ENCODE data around the gene PKP1.

PKP1 gene

GRCh38 chr1:201294876-201295275 is 11.6 kb downstream of the PKP1 start:
- H3K4me2 ChIP-seq: no peak overlapping the region
- no peak overlapping the region for H3K9ac ChIP-seq
- no peak overlapping the region for H3K4me3 ChIP-seq (IDR thresholded peaks at IDR 0.05; ENCODE audit: insufficient read depth, low read depth, low read length)
- H4K20me1 ChIP-seq (ENCODE audit: insufficient read depth): no peaks in the 10 kb centered on the region
- H3K27ac ChIP-seq: no peak overlapping the region
- no peak overlapping the region for H2AFZ ChIP-seq (ENCODE audit: low read depth)
- H3K4me1 ChIP-seq (ENCODE audit: low read depth, poor library complexity, severe bottlenecking): no peaks in the 10 kb centered on the region
- no peaks in the 10 kb centered on the region for H3K36me3 ChIP-seq (ENCODE audit: insufficient read depth)
- H3K27me3 ChIP-seq (ENCODE audit: insufficient read depth, low read depth): no peaks in the 10 kb centered on the region
- H3K79me2 ChIP-seq (ENCODE audit: insufficient read depth, low read depth): no peaks in the 10 kb centered on the region
- TF ChIP-seq CTCF (conservative IDR thresholded peaks at IDR 0.05; ENCODE audit: low read depth, low read length): no peak

- no peak overlapping the region for H2AFZ ChIP-seq (ENCODE audit: low read depth)
- no peak overlapping the region for H3K27ac ChIP-seq
- no peaks in the 10 kb centered on the region for H4K20me1 ChIP-seq (ENCODE audit: insufficient read depth)
- no peak overlapping the region for H3K9ac ChIP-seq
- H3K79me2 ChIP-seq (ENCODE audit: insufficient read depth, low read depth): no peaks in the 10 kb centered on the region
- H3K4me1 ChIP-seq (ENCODE audit: low read depth, poor library complexity, severe bottlenecking): no peaks in the 10 kb centered on the region
- no peaks in the 10 kb centered on the region for H3K36me3 ChIP-seq (ENCODE audit: insufficient read depth)
- H3K4me3 ChIP-seq (IDR thresholded peaks at IDR 0.05; ENCODE audit: insufficient read depth, low read depth, low read length): no peak overlapping the region
- no peaks in the 10 kb centered on the region for H3K27me3 ChIP-seq (ENCODE audit: insufficient read depth, low read depth)
- no peak overlapping the region for H3K4me2 ChIP-seq
- TF ChIP-seq CTCF (conservative IDR thresholded peaks at IDR 0.05; ENCODE audit: low read depth, low read length): no peak
Measured at GRCh38 chr1:201295346-201295745, 12.0 kb downstream of the PKP1 start.

GRCh38 chr1:201295861-201296260 is 12.6 kb downstream of the PKP1 start:
- H3K4me1 ChIP-seq (ENCODE audit: low read depth, poor library complexity, severe bottlenecking): no peaks in the 10 kb centered on the region
- H3K4me3 ChIP-seq (IDR thresholded peaks at IDR 0.05; ENCODE audit: insufficient read depth, low read depth, low read length): no peak overlapping the region
- no peaks in the 10 kb centered on the region for H3K36me3 ChIP-seq (ENCODE audit: insufficient read depth)
- H3K4me2 ChIP-seq: no peak overlapping the region
- H4K20me1 ChIP-seq (ENCODE audit: insufficient read depth): no peaks in the 10 kb centered on the region
- no peak for TF ChIP-seq CTCF (conservative IDR thresholded peaks at IDR 0.05; ENCODE audit: low read depth, low read length)
- H3K9ac ChIP-seq: no peak overlapping the region
- no peaks in the 10 kb centered on the region for H3K79me2 ChIP-seq (ENCODE audit: insufficient read depth, low read depth)
- no peak overlapping the region for H2AFZ ChIP-seq (ENCODE audit: low read depth)
- H3K27me3 ChIP-seq (ENCODE audit: insufficient read depth, low read depth): no peaks in the 10 kb centered on the region
- no peak overlapping the region for H3K27ac ChIP-seq

GRCh38 chr1:201296352-201296751 is 13.0 kb downstream of the PKP1 start:
- Histone ChIP-seq H2AFZ (ENCODE audit: low read depth) (no peak overlapping the region), H3K4me1 (ENCODE audit: low read depth, poor library complexity, severe bottlenecking) (no peaks in the 10 kb centered on the region), H3K4me2 (no peak overlapping the region), H3K27ac (no peak overlapping the region), H3K79me2 (ENCODE audit: insufficient read depth, low read depth) (no peaks in the 10 kb centered on the region), H3K4me3 (IDR thresholded peaks at IDR 0.05; ENCODE audit: insufficient read depth, low read depth, low read length) (no peak overlapping the region), H3K9ac (no peak overlapping the region), H3K27me3 (ENCODE audit: insufficient read depth, low read depth) (no peaks in the 10 kb centered on the region), H4K20me1 (ENCODE audit: insufficient read depth) (no peaks in the 10 kb centered on the region), H3K36me3 (ENCODE audit: insufficient read depth) (no peaks in the 10 kb centered on the region)
- TF ChIP-seq CTCF (conservative IDR thresholded peaks at IDR 0.05; ENCODE audit: low read depth, low read length): no peak

Measured in KMS-11 (cell line).